Breast epithelium (tissue), 4 donors: ENCODE data around the gene KLHL40. TPM values are rescaled to one million over a fixed set of nuclear protein-coding genes. Genes with fewer than 3 reads are reported as not detected.

Source experiments
- DNase-seq, 2 donors: peaks; one replicate each; pipeline ENCODE4 v3.0.0-alpha.2; 2019; ENCODE audit warnings: low spot score in 2 of 2
- H3K27ac ChIP-seq, 2 donors: fragments of 200-600 bp; sonication (generic) in 1 of 2; one replicate each; pipeline ENCODE4 v1.5.1; 2016 to 2019; ENCODE audit warnings: mild to moderate bottlenecking in 1 of 2
- H3K27me3 ChIP-seq, 2 donors: fragments of 200-600 bp; sonication (generic) in 1 of 2; one replicate each; pipeline versions ENCODE4 v1.5.1 to v1.6.0; 2017 to 2019; ENCODE audit warnings: control low read depth in 1 of 2, mild to moderate bottlenecking in 1 of 2
- H3K36me3 ChIP-seq: fragments of 200-600 bp; one replicate; pipeline ENCODE4 v1.5.1; 2019
- H3K4me1 ChIP-seq, 2 donors: fragments of 200-600 bp; sonication (generic); one replicate each; pipeline ENCODE4 v1.5.1; 2016 to 2019; ENCODE audit warnings: control low read depth in 1 of 2
- H3K4me3 ChIP-seq, 3 donors: fragments of 200-600 bp; sonication (generic); 1 replicate in 2 of 3; 2 replicates in 1 of 3; pipeline ENCODE4 v1.5.1; 2016 to 2019; ENCODE audit warnings: mild to moderate bottlenecking in 3 of 3, moderate library complexity in 2 of 3
- H3K9me3 ChIP-seq, 2 donors: fragments of 200-600 bp; sonication (generic) in 1 of 2; one replicate each; pipeline ENCODE4 v1.5.1; 2016 to 2019; ENCODE audit warnings: control low read depth in 1 of 2
- POLR2A ChIP-seq: fragments of 450-650 bp; IDR thresholded peaks from one replicate; pipeline ENCODE4 v1.6.1; 2016; ENCODE audit warnings: antibody characterized with exemption, mild to moderate bottlenecking, moderate library complexity
- POLR2AphosphoS5 ChIP-seq, 3 donors: sonication (generic); formaldehyde crosslinking; IDR thresholded peaks; one replicate each; pipeline ENCODE4 v1.6.1; 2017; ENCODE audit warnings: antibody characterized with exemption in 3 of 3
- intact Hi-C: fragments of 100-400 bp; cut with DNase I; formaldehyde crosslinking; loops from one replicate; pipeline ENCODE4 v1.15.1; 2023; ENCODE audit warnings: low total_unique reads
- total RNA-seq, 3 donors: library from RNA; depleted of rRNA; stranded (reverse); fragments of >200 nt; gene quantifications; one replicate each; pipeline ENCODE4 v1.1.0, GENCODE V29; 2016
- TF ChIP-seq, protein P1 (sequence below), 3 donors: fragments of 450-650 bp; IDR thresholded peaks; one replicate each; pipeline ENCODE4 v1.5.1; 2016 to 2017; ENCODE audit warnings: antibody characterized with exemption in 3 of 3, mild to moderate bottlenecking in 3 of 3, moderate library complexity in 3 of 3

Gene KLHL40
- total RNA-seq, 3 donors from 2014 or later = not detected

DNA sequence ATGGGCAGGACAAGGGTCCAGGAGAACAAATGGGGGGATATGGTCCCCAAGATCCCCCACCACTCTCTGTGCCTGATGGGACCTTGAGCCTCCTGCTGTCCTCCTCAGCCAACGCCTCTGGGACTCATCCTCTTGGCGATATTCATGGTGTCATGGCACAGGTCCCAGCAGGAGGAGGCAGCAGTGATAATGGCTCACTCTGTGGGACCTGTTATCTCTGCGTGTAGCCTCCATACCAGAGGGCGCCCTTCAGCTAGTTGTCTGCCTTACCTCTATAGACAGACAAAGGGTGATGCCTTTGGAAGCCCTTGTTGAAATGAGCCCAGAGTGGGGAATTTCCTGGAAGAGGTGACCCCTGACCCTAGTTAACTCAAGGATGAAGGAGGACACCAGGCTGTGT lies 24.4 kb upstream of the KLHL40 start:
- H3K4me1 ChIP-seq = no peaks in the 10 kb centered on the region
- TF ChIP-seq, protein P1, sequence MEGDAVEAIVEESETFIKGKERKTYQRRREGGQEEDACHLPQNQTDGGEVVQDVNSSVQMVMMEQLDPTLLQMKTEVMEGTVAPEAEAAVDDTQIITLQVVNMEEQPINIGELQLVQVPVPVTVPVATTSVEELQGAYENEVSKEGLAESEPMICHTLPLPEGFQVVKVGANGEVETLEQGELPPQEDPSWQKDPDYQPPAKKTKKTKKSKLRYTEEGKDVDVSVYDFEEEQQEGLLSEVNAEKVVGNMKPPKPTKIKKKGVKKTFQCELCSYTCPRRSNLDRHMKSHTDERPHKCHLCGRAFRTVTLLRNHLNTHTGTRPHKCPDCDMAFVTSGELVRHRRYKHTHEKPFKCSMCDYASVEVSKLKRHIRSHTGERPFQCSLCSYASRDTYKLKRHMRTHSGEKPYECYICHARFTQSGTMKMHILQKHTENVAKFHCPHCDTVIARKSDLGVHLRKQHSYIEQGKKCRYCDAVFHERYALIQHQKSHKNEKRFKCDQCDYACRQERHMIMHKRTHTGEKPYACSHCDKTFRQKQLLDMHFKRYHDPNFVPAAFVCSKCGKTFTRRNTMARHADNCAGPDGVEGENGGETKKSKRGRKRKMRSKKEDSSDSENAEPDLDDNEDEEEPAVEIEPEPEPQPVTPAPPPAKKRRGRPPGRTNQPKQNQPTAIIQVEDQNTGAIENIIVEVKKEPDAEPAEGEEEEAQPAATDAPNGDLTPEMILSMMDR (IDR thresholded peaks at IDR 0.05) = no peak
- TF ChIP-seq POLR2A = no peak
- intact Hi-C loops = no loop called here
- no peak overlapping the region for H3K4me3 ChIP-seq
- H3K27ac ChIP-seq = peak overlapping the region in 1 of 2 donors; percentile 61
- no peak for DNase-seq
- H3K9me3 ChIP-seq = no peaks in the 10 kb centered on the region
- no peaks in the 10 kb centered on the region for H3K27me3 ChIP-seq
- H3K36me3 ChIP-seq = no peaks in the 10 kb centered on the region

DNA sequence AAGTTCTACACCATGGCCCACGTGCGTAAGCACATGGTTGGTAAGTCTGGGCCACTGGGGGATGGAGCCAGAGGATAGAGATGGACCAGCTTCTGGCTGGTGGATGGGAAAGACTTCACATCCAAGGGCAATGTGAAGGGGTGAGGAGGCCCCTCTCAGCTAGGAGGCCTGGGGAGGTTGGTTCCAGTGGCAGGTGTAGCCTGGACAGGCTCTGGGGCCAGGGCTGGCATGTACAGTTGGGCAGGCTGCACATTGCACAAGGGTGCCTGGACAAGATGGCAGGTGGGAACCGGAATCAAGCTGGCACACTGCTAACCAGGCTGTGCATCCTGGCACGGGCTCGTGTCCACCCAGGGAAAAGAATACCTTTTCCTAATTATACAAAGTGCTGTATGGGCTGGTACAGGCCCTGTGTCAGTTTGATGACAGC lies 23.7 kb upstream of the KLHL40 start:
- Histone ChIP-seq H3K4me3 (no peak overlapping the region), H3K27ac (no peak overlapping the region), H3K4me1 (no peaks in the 10 kb centered on the region), H3K27me3 (no peaks in the 10 kb centered on the region), H3K36me3 (no peaks in the 10 kb centered on the region), H3K9me3 (no peaks in the 10 kb centered on the region)
- DNase-seq = no peak
- intact Hi-C loops = no loop called here
- no peak for TF ChIP-seq POLR2AphosphoS5 (IDR thresholded peaks at IDR 0.05)
- TF ChIP-seq, protein P1 (IDR thresholded peaks at IDR 0.05) = no peak
- TF ChIP-seq POLR2A = no peak

DNA sequence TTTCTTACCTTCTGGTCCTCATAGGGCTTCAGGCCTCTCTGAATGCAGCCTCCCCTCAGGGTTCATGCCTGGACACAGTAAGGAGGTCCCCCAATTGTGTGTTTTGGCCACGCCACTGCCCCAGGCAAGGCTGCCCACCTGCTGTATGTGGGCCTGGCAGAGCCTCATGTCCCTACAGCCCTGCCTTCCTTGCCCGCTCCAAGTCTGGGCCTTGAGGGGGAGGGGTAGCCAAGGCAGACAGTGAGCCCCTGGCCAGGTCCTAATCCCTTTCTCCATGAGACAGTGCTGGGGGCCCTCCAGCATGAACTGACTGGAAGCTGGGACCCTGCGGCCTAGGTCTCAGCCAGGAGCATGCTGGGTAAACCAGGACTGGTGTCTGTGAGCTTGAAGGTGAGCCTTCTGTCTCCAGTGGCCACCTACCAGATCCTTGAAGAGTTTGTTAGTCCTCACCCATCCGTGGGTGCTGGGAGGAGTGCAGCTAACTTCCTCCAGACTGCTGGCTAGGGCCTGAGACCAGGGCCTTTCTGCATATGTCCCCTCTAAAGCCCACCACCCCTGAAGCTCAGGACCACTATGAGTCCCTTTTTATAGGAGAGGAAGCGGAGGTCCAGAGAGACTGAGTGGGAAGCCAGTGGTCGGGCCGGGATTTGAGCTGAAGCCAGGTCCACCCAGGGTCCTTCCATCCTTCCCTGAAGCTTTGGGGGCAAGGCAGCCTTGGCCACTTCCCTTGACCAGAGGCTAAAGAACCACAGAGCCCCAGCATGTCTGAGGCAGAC lies 23.1 kb upstream of the KLHL40 start:
- intact Hi-C loops = no loop called here
- H3K27me3 ChIP-seq = no peaks in the 10 kb centered on the region
- no peaks in the 10 kb centered on the region for H3K4me1 ChIP-seq
- no peaks in the 10 kb centered on the region for H3K36me3 ChIP-seq
- H3K27ac ChIP-seq = no peak overlapping the region
- no peak for DNase-seq
- no peak for TF ChIP-seq POLR2A
- no peak for TF ChIP-seq POLR2AphosphoS5 (IDR thresholded peaks at IDR 0.05)
- TF ChIP-seq, protein P1 (IDR thresholded peaks at IDR 0.05) = no peak
- no peak overlapping the region for H3K4me3 ChIP-seq
- no peaks in the 10 kb centered on the region for H3K9me3 ChIP-seq

DNA sequence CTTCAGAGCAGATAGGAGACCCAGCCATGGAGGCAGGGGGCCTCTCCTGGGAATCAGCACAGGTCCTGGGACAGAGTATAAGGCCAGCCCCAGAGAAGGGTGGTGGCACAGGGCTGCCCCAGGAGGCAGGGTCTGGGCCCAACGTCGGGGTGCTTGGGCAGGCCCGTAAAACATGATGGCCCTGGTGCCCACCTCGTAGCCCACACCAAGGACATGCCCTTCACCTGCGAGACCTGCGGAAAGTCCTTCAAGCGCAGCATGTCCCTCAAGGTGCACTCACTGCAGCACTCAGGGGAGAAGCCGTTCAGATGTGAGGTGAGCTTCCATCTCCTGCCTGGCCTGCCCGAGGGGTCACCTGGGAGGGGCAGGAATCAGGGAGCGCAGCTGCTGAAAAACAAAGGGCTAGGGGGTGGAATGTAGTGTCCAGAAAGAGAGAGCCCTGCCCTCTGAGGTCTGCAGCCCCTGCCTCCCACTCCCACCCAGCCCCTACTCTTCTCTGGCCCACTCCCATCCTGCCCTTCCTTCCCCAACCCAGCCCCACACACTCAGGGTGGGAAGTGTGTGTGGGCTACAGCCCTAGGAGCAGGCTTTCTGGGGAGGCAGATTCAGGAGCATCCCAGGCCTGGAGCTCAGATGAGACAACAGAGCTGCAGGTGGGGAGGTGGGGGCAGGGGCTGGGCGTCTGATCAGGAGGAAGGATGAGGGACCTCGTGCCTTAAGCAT lies 22.4 kb upstream of the KLHL40 start:
- H3K9me3 ChIP-seq = no peaks in the 10 kb centered on the region
- no peak overlapping the region for H3K4me3 ChIP-seq
- no peaks in the 10 kb centered on the region for H3K27me3 ChIP-seq
- H3K27ac ChIP-seq = no peak overlapping the region
- no peak for DNase-seq
- no peaks in the 10 kb centered on the region for H3K4me1 ChIP-seq
- intact Hi-C loops = no loop called here
- H3K36me3 ChIP-seq = no peaks in the 10 kb centered on the region
- TF ChIP-seq, protein P1 (IDR thresholded peaks at IDR 0.05) = no peak
- TF ChIP-seq POLR2A = no peak
- TF ChIP-seq POLR2AphosphoS5 (IDR thresholded peaks at IDR 0.05) = no peak
